Kidney (tissue), 14 donors: ENCODE results near the gene ELOVL6. TPM values are rescaled to one million over a fixed set of nuclear protein-coding genes. Genes with fewer than 3 reads are reported as not detected.

ENCODE experiments used
- DNase-seq, 5 donors: peaks; one replicate each; pipeline ENCODE4 v3.0.0-alpha.2; 2013 to 2020
- FAIRE-seq: peaks from 2 replicates; lab custom pipeline; 2012; peaks lifted over from hg19 to GRCh38; lab: Jason Lieb, UNC
- H3K27ac ChIP-seq, 2 donors: one replicate each; pipeline ENCODE4 v1.7.0; 2013; ENCODE audit warnings: low read depth in 2 of 2, low read length in 2 of 2, inconsistent platforms in 1 of 2
- H3K27me3 ChIP-seq: one replicate; pipeline ENCODE4 v1.7.1; 2013; ENCODE audit warnings: low read length, inconsistent platforms; ENCODE audit not compliant: control insufficient read depth, insufficient read depth
- H3K36me3 ChIP-seq, 3 donors: one replicate each; pipeline versions ENCODE4 v1.7.0 to v1.7.1; 2013; ENCODE audit warnings: low read length in 3 of 3, control low read depth in 1 of 3, inconsistent platforms in 1 of 3; ENCODE audit not compliant: insufficient read depth in 3 of 3, control insufficient read depth in 2 of 3
- H3K4me1 ChIP-seq, 3 donors: one replicate each; pipeline versions ENCODE4 v1.7.0 to v1.7.1; 2013; ENCODE audit warnings: low read length in 3 of 3, inconsistent platforms in 1 of 3, low read depth in 1 of 3; ENCODE audit not compliant: control insufficient read depth in 2 of 3, insufficient read depth in 2 of 3
- H3K4me3 ChIP-seq, 3 donors: one replicate each; pipeline versions ENCODE4 v1.7.0 to v1.8.1; 2013; ENCODE audit warnings: low read length in 3 of 3, control low read depth in 1 of 3, inconsistent platforms in 1 of 3
- H3K9ac ChIP-seq, 3 donors: one replicate each; pipeline versions ENCODE4 v1.7.0 to v1.7.1; 2013; ENCODE audit warnings: low read length in 3 of 3, control low read depth in 1 of 3, inconsistent platforms in 1 of 3
- H3K9me3 ChIP-seq, 3 donors: one replicate each; pipeline versions ENCODE4 v1.7.0 to v1.7.1; 2013; ENCODE audit warnings: low read length in 3 of 3, control low read depth in 1 of 3, inconsistent platforms in 1 of 3; ENCODE audit not compliant: control insufficient read depth in 2 of 3, insufficient read depth in 1 of 3
- CTCF ChIP-seq: IDR thresholded peaks from 3 replicates; pipeline ENCODE4 v1.5.1; 2012; ENCODE audit warnings: mild to moderate bottlenecking, moderate library complexity, borderline replicate concordance; ENCODE audit not compliant: insufficient read depth; ENCODE audit errors: extremely low read depth
- intact Hi-C: fragments of 100-400 bp; cut with DNase I; formaldehyde crosslinking; loops from one replicate; pipeline ENCODE4 v1.11.1; 2022
- polyA plus RNA-seq: library from polyadenylated mRNA; stranded (reverse); fragments of 350-450 nt; fragmentation: Illumina TruSeq; extraction: RNeasy Lipid Tissue Mini Kit (QIAGEN cat#74804); gene quantifications from one replicate; pipeline ENCODE4 v1.2.3, GENCODE V29; 2014; ENCODE audit warnings: low read depth, low replicate concordance; ENCODE audit not compliant: insufficient read depth
- total RNA-seq: library from RNA; stranded (reverse); fragmentation: NEBNext Ultra II Directional; extraction: Animal tissue kit (Norgen Biotek cat#: 25700); gene quantifications from one replicate; pipeline ENCODE4 v1.2.1, GENCODE V29; 2021
- donor health status: control.
- donor health status: control.
- donor health status: control.
- donor health status: control.
- donor health status: control.
- donor health status: DM: yes; HTN: yes; CAD: no.
- donor health status: Normal renal cell carcinoma (clear cell type).

Gene ELOVL6
- total and polyA plus RNA-seq, 2 donors from 2014 or later: 10.7 to 21.5 TPM

- DNase-seq: peak; percentile 76 to 85 (median 83)
- FAIRE-seq: no peak
- Histone ChIP-seq H3K9me3 (no peaks in the 10 kb centered on the region), H3K4me1 (peaks cover 0 to 15% (median 10%) of the 10 kb centered on the region in 3 donors), H3K36me3 (no peaks in the 10 kb centered on the region), H3K27ac (peak overlapping the region; percentile 79 to 83), H3K9ac (peak overlapping the region; percentile 53 to 92 (median 65)), H3K4me3 (peak overlapping the region; percentile 81 to 92 (median 92)), H3K27me3 (no peaks in the 10 kb centered on the region)
- no peak for TF ChIP-seq CTCF
- intact Hi-C loops: no loop called here
These were observed 829 bp downstream of the ELOVL6 start for GRCh38 chr4:110197529-110198042.

- DNase-seq (peak in 4 of 5 donors; percentile 75 to 87 (median 78)), FAIRE-seq (no peak)
- Histone ChIP-seq H3K9me3 (no peaks in the 10 kb centered on the region), H3K9ac (peak overlapping the region; percentile 39 to 92 (median 53)), H3K36me3 (no peaks in the 10 kb centered on the region), H3K27ac (peak overlapping the region; percentile 79 to 83), H3K4me1 (peaks cover 0 to 15% (median 10%) of the 10 kb centered on the region in 3 donors), H3K27me3 (no peaks in the 10 kb centered on the region), H3K4me3 (peak overlapping the region; percentile 81 to 92 (median 92))
- intact Hi-C loops: no loop called here
- TF ChIP-seq CTCF: no peak
These were observed 1.4 kb downstream of the ELOVL6 start for GRCh38 chr4:110196871-110197528.

DNA sequence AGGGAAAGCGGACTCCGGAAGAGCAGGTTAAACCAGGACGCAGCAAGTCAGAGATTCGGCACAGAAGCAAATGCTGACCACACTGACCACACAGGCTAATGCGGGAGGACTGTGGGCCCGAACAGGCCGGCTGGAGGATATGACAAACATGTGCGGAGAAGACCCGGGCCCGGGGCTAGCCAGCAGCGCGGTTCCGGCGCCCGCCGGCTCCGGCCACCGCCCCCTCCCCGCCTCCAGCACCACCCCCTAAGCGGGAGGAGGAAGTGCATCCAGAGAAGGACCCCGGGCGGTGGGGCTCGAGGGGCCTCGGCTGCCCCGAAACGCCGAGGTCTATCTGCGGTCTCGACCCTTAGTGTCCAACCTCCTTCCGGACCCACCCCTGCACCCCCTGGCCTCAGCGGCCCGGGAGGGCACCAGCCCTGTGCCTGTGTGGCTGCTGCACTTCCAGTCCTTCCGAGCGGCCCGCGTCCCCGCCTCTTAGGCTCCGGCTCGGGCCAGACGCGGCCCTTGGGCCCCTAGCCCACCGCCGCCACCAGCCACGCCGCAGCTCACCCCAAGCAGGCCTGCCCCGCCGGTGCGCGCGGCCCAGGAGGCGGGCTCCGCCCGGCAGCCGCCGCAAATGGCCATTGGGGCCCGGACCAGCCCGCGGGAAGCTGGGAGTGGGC lies 2.1 kb downstream of the ELOVL6 start:
- no peak for TF ChIP-seq CTCF
- H3K27ac ChIP-seq: peak overlapping the region; percentile 79 to 83
- no peaks in the 10 kb centered on the region for H3K27me3 ChIP-seq
- intact Hi-C loops: no loop called here
- FAIRE-seq: no peak
- H3K9ac ChIP-seq: peak overlapping the region; percentile 53 to 88 (median 81)
- no peaks in the 10 kb centered on the region for H3K36me3 ChIP-seq
- no peaks in the 10 kb centered on the region for H3K9me3 ChIP-seq
- DNase-seq: peak; percentile 82 to 89 (median 87)
- peak overlapping the region; percentile 81 to 93 (median 92) for H3K4me3 ChIP-seq
- peaks cover 0 to 15% (median 10%) of the 10 kb centered on the region in 3 donors for H3K4me1 ChIP-seq
